Upper lobe of left lung (tissue), 6 donors: ENCODE data around the gene PNN. TPM values are rescaled to one million over a fixed set of nuclear protein-coding genes. Genes with fewer than 3 reads are reported as not detected.
A peak's percentile ranks its signal among the peaks of the same experiment; 100 is the strongest.
"Not testable (repeated sequence)": the region's sequence is repeated elsewhere in the genome, so short reads cannot be mapped to it uniquely, and the experiment has no call there.

Source experiments
- ATAC-seq, 2 donors: fragments of 200-7000 bp; cut with Tn5 transposase; one replicate each; pipeline ENCODE4 v1.9.1; 2022; ENCODE audit warnings: mild to moderate bottlenecking in 2 of 2, moderate library complexity in 2 of 2; ENCODE audit not compliant: low FRiP score in 2 of 2
- DNase-seq, 2 donors: peaks; one replicate each; pipeline ENCODE4 v3.0.0-alpha.2; 2019 to 2020
- H3K27ac ChIP-seq, 4 donors: fragments of 200-600 bp; sonication (generic); one replicate each; pipeline ENCODE4 v1.5.1; 2016 to 2019
- H3K27me3 ChIP-seq, 4 donors: fragments of 200-600 bp; sonication (generic); one replicate each; pipeline ENCODE4 v1.5.1; 2017 to 2019
- H3K36me3 ChIP-seq, 4 donors: fragments of 200-600 bp; sonication (generic); one replicate each; pipeline ENCODE4 v1.5.1; 2016 to 2019
- H3K4me1 ChIP-seq, 4 donors: fragments of 200-600 bp; sonication (generic); one replicate each; pipeline ENCODE4 v1.5.1; 2018 to 2019
- H3K4me3 ChIP-seq, 4 donors: fragments of 200-600 bp; sonication (generic); one replicate each; pipeline ENCODE4 v1.5.1; 2017 to 2019; ENCODE audit warnings: mild to moderate bottlenecking in 2 of 4, moderate library complexity in 1 of 4
- H3K9me3 ChIP-seq, 4 donors: fragments of 200-600 bp; sonication (generic); one replicate each; pipeline ENCODE4 v1.5.1; 2018 to 2019
- EP300 ChIP-seq, 4 donors: sonication (generic); formaldehyde crosslinking; IDR thresholded peaks; one replicate each; pipeline ENCODE4 v1.5.1; 2017; ENCODE audit warnings: antibody characterized with exemption in 4 of 4, control low read depth in 2 of 4
- POLR2A ChIP-seq, 4 donors: fragments of 450-650 bp; IDR thresholded peaks; one replicate each; pipeline ENCODE4 v1.5.1; 2016 to 2017; ENCODE audit warnings: antibody characterized with exemption in 4 of 4, mild to moderate bottlenecking in 2 of 4
- POLR2AphosphoS5 ChIP-seq, 2 donors: sonication (generic); formaldehyde crosslinking; IDR thresholded peaks; one replicate each; pipeline ENCODE4 v1.5.1; 2017; ENCODE audit warnings: antibody characterized with exemption in 2 of 2
- WGBS, 2 donors: methylation state at CpG; one replicate each; pipeline ENCODE4 v1.1.5; 2017 to 2018; 5-methylcytosine and 5-hydroxymethylcytosine counted together
- total RNA-seq, 6 donors: library from RNA; depleted of rRNA in 4 of 6; stranded (reverse); fragments of >200 nt in 4 of 6; gene quantifications; one replicate each; pipeline versions ENCODE4 v1.1.0 to v1.2.1, GENCODE V29; 2016 to 2021
- TF ChIP-seq, protein P1 (sequence below), 6 experiments: fragments of 450-650 bp in 4 of 6; fragments of 200-600 bp in 2 of 6; sonication (generic) in 2 of 6; IDR thresholded peaks; one replicate each; pipeline ENCODE4 v1.5.1; 2016 to 2019; ENCODE audit warnings: antibody characterized with exemption in 6 of 6
- donor health status: DM: no; HTN: no; CAD: no; lungs with moderate emphysema.
- donor health status: DM: no; HTN: yes; CAD: no; lungs with severe emphysema.

The PNN gene
- total RNA-seq, 6 donors from 2014 or later: 24.9 to 177 (median 46.7) TPM

DNA sequence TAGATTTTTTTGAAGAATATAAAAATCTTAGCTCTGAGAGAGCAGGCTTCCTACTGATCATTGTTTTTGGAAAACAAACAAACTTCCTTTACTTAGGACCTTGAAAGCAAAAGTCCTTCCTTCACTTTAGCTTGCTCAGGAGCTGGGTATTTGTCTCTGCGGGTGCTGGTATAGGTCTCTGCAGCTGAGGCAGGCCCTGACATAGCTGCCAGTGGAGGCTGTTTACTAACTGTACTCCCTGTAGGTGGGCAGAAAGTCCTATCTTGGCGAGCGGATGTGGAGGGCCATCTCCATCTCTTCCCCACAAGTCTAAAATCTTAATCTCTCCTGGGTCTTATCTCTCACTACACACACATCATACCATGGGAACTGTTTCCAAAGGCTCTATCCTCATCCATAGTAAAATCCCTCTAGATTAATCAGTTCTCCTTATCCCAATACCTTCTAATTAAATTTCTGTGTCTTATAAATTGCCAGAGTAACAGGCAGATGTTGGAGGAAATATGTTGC is 54.6 kb downstream of the PNN start:
- peaks cover 0 to 13% (median 7%) of the 10 kb centered on the region in 4 donors for H3K4me1 ChIP-seq
- no peak for DNase-seq
- WGBS, 2 donors: 82 to 91% methylated on average over 3 of the region's 3 CpGs

DNA sequence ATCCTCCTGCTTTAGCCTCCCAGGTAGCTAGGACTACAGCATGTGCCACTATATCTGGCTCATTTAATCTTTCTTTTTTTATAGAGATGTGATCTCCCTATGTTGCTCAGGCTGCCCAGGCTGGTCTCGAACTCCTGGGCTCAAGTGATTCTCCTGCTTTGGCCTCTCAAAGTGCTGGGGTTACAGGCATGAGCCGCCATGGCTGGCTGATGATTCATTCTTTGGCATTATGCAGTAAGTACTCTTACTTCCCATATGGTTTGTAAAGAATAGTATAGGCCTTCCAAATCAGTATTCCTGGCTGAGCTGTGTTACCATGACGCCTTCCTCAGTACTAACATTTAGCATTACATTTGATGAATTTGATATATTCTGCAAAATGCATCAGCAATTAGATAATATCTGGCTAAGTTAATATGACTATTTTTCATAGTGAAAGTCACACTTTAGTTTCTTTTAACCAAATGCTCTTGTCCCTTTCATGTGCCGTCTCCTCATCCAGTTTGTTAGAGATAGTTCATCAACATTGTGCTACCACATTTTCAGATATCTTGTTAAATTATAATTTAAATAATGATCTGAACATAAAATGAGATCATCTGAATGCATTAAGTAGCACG is 55.5 kb downstream of the PNN start:
- Histone ChIP-seq H3K4me1 (peaks cover 0 to 13% (median 7%) of the 10 kb centered on the region in 4 donors), H3K9me3 (no peaks in the 10 kb centered on the region), H3K4me3 (no peak overlapping the region), H3K27ac (no peak overlapping the region), H3K36me3 (no peaks in the 10 kb centered on the region), H3K27me3 (no peaks in the 10 kb centered on the region)
- WGBS, 2 donors: 74 to 93% methylated on average over 5 of the region's 5 CpGs
- ATAC-seq (no peak), DNase-seq (no peak)
- TF ChIP-seq POLR2A (IDR thresholded peaks at IDR 0.05) (no peak), POLR2AphosphoS5 (IDR thresholded peaks at IDR 0.05) (no peak)

More for the DNA sequence above, 54.6 kb downstream of the PNN start:
- H3K9me3 ChIP-seq: no peaks in the 10 kb centered on the region
- no peaks in the 10 kb centered on the region for H3K36me3 ChIP-seq
- no peak for TF ChIP-seq POLR2AphosphoS5 (IDR thresholded peaks at IDR 0.05)
- no peak for TF ChIP-seq POLR2A (IDR thresholded peaks at IDR 0.05)
- TF ChIP-seq, protein P1, sequence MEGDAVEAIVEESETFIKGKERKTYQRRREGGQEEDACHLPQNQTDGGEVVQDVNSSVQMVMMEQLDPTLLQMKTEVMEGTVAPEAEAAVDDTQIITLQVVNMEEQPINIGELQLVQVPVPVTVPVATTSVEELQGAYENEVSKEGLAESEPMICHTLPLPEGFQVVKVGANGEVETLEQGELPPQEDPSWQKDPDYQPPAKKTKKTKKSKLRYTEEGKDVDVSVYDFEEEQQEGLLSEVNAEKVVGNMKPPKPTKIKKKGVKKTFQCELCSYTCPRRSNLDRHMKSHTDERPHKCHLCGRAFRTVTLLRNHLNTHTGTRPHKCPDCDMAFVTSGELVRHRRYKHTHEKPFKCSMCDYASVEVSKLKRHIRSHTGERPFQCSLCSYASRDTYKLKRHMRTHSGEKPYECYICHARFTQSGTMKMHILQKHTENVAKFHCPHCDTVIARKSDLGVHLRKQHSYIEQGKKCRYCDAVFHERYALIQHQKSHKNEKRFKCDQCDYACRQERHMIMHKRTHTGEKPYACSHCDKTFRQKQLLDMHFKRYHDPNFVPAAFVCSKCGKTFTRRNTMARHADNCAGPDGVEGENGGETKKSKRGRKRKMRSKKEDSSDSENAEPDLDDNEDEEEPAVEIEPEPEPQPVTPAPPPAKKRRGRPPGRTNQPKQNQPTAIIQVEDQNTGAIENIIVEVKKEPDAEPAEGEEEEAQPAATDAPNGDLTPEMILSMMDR (IDR thresholded peaks at IDR 0.05): no peak
- TF ChIP-seq EP300 (IDR thresholded peaks at IDR 0.05): no peak
- no peak overlapping the region for H3K4me3 ChIP-seq
- ATAC-seq: no peak
- H3K27me3 ChIP-seq: no peaks in the 10 kb centered on the region
- H3K27ac ChIP-seq: no peak overlapping the region

DNA sequence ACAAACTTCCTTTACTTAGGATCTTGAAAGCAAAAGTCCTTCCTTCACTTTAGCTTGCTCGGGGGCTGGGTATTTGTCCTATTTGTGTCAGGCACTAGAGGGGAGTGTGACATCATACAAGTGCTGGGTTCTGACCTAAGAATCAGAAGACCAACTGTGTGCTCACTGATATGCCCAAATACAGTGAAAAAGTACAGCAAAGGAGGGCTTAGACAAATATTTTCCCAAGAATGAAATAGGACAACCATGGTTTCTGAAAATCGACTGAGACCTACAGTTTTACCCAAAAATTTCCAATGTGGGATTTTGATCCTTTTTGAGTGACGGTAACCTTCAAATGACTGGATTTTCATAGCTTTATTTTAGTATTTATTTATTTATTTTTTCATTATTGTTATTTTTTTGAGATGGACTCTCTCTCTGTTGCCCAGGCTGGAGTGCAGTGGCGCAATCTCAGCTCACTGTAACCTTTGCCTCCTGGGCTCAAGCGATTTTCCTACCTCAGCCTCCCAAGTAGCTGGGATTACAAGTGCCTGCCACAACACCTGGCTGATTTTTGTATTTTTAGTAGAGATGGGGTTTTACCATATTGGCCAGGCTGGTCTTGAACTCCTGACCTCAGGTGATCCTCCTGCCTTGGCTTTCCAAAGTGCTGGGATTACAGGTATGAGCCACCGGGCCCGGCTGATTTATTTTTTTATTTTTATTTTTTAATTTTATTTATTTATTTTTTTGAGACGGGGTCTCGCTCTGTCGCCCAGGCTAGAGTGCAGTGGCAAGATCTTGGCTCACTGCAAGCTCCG is 56.9 kb downstream of the PNN start:
- WGBS, 2 donors: 87 to 88% methylated on average over 11 of the region's 11 CpGs
- peak in 1 of 2 donors; percentile 54 for ATAC-seq
- peak in 1 of 2 donors; percentile 28 for DNase-seq

More for the DNA sequence above, 56.9 kb downstream of the PNN start:
- H3K9me3 ChIP-seq, H3K36me3 ChIP-seq, H3K27ac ChIP-seq, H3K4me3 ChIP-seq, H3K27me3 ChIP-seq: not testable (repeated sequence)
- TF ChIP-seq, protein P1 (IDR thresholded peaks at IDR 0.05): peak in 2 of 6 experiments; percentile 15 to 41
- peaks cover 0 to 13% (median 7%) of the 10 kb centered on the region in 4 donors for H3K4me1 ChIP-seq

Other genes with a start within 250 kb of the PNN start
- gene SEC23A, start 72.0 kb upstream of the PNN start, total RNA-seq: 10 to 100 TPM; 32.5 to 70.4 (median 47.4) TPM
- gene GEMIN2, start 60.9 kb upstream of the PNN start, total RNA-seq: 10 to 100 TPM in 3 of 6 donors, 1 to 10 TPM in 3; 8.1 to 26.1 (median 12.8) TPM
- 10 to 100 TPM; 18.5 to 29.1 (median 23.4) TPM for gene TRAPPC6B, start 4.9 kb upstream of the PNN start, total RNA-seq
- gene MIA2, start 58.7 kb downstream of the PNN start, total RNA-seq: 10 to 100 TPM; 13.0 to 56.8 (median 25.4) TPM